NCI-H774 (cell line): ENCODE results near the gene FANCG.

Experiments
- DNase-seq: peaks from one replicate; lab custom pipeline; 2025; lab: John Stamatoyannopoulos, UW

The FANCG gene

GRCh38 chr9:35079426-35080341 lies at the start of gene FANCG:
Gene FANCG, minus strand, starts transcription at chr9:35079942. Its CDS starts 418 bp downstream, at chr9:35079524.
- DNase-seq: peak; percentile 89

- DNase-seq: peak; percentile 78
Measured at GRCh38 chr9:35116898-35117551, 37.3 kb upstream of the FANCG start.

GRCh38 chr9:35116539-35116897 lies 36.8 kb upstream of the FANCG start:
- DNase-seq: no peak

GRCh38 chr9:35115680-35116538 lies 36.2 kb upstream of the FANCG start, which contains the start of gene ATOSB:
Gene ATOSB, minus strand, starts transcription at chr9:35115862. Its CDS starts 7,588 bp downstream, at chr9:35108274.
- DNase-seq: peak; percentile 94

- DNase-seq: no peak
Measured at GRCh38 chr9:35114840-35115628, 35.3 kb upstream of the FANCG start.

GRCh38 chr9:35114113-35114839 lies 34.5 kb upstream of the FANCG start:
- peak; percentile 4 for DNase-seq

GRCh38 chr9:35112257-35113020 lies 32.7 kb upstream of the FANCG start:
- no peak for DNase-seq

- peak; percentile 96 for DNase-seq
Measured at GRCh38 chr9:35111001-35111933, 31.5 kb upstream of the FANCG start.

GRCh38 chr9:35110327-35110761 lies 30.6 kb upstream of the FANCG start:
- DNase-seq: no peak

- no peak for DNase-seq
Measured at GRCh38 chr9:35108946-35109575, 29.3 kb upstream of the FANCG start.

GRCh38 chr9:35108461-35108860 lies 28.7 kb upstream of the FANCG start:
- no peak for DNase-seq

GRCh38 chr9:35107297-35108290 lies 27.9 kb upstream of the FANCG start:
- no peak for DNase-seq

GRCh38 chr9:35106343-35106730 lies 26.6 kb upstream of the FANCG start:
- no peak for DNase-seq

GRCh38 chr9:35105571-35106342 lies 26.0 kb upstream of the FANCG start:
- no peak for DNase-seq

GRCh38 chr9:35105126-35105525 lies 25.4 kb upstream of the FANCG start:
- no peak for DNase-seq

- no peak for DNase-seq
Measured at GRCh38 chr9:35104586-35104985, 24.8 kb upstream of the FANCG start.
